Measurements from ENCODE around the gene RTL5.
"Not testable (repeated sequence)": the region's sequence is repeated elsewhere in the genome, so short reads cannot be mapped to it uniquely, and the experiment has no call there.

The RTL5 gene

DNA sequence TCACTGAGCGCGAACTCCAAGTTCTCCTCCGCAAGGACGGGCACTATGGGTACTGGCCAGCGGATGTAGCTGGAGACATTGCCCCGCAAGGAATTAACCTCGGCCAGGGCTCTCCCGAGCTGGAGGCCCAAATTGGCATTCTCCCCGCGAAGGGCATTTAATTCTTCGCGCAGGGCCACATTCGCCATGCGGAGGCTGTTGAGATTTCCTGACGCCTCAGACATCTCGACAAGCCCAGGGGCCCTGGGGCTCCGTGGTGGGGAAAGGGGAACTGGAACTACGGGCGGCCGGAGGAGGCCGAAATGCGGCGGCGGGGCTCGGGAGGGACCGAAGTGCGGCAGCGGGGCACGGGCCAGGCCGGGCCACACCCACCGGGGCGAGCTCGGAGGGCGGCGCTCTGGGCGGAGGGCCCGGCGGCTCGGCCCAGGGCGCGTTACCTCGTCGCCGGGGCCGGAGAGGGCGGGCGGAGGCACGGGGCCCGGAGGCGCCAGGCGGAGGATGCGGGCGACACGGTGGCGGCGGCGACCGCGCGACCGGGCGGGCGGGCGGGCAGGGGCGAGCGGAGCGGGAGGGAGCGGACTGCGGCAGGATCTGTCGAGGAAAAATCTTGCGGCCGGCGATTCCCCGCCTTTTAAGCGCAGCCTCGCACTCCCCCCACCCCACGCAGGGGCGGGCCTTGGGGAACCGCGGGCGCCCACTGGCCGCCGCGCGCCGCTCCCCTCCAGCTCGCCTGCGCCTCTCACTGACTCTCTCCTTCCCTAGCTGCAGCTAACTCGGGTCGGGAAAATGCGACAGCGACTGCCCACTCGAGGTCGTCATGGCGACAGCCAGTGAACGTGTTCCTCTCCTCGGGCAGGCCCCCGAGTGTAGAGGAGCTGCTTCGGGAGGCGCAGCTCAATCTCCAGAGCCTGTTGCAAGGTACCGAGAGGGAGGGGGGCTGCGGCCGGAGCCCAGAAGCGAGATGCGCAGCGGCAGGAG, at the start of gene RTL5:
TSS of gene RTL5 (minus strand) at position 599 of the 978 bp plus-strand sequence.
- DNase-seq (ENCODE audit: low spot score), result peak; percentile 45

DNA sequence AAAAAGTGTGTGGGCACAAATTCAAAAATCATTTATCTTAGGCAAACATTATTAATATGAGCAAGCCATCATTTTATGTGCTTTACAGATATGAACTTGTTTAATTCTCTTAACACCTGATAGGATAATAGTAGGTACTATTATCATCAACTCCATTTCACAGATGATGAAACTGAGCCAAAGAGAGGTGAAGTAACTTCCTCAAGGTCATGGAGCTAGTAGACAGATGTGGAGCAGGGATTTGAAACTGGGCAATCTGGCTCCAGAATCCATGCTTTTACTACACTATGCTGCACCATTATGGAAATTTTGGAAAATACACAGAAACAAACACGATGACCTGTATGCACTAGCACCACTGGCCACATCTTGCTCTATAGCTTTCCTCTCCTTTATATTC, 48.8 kb upstream of the RTL5 start:
- no peak for DNase-seq (ENCODE audit: low spot score)

DNA sequence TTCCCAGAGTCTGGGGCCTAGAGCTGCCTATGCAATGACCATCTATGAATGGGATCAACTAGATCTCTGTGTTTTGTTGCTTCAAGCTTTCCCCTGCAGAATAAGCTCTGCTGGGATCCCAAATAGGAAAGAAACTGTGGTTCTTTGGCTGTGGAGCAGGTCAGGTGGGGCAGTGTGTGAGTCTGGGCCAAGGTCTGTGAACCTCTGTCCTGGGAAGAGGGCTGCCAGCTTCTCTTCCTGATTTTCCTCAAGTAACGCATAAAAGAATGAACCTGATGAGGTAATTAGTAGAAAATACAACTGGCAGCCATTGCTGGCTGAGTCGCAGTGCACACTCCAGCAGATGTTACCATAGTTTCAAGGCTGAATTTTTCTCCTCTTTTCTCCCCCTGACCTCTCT, 45.3 kb upstream of the RTL5 start:
- no peak for DNase-seq (ENCODE audit: low spot score)

DNA sequence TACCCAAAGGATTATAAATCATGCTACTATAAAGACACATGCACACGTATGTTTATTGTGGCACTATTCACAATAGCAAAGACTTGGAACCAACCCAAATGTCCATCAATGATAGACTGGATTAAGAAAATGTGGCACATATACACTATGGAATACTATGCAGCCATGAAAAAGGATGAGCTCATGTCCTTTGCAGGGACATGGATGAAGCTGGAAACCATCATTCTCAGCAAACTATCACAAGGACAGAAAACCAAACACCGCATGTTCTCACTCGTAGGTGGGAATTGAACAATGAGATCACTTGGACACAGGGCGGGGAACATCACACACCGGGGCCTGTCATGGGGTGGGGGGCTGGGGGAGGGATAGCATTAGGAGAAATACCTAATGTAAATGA, 44.6 kb upstream of the RTL5 start:
- DNase-seq (ENCODE audit: low spot score), result not testable (repeated sequence)

DNA sequence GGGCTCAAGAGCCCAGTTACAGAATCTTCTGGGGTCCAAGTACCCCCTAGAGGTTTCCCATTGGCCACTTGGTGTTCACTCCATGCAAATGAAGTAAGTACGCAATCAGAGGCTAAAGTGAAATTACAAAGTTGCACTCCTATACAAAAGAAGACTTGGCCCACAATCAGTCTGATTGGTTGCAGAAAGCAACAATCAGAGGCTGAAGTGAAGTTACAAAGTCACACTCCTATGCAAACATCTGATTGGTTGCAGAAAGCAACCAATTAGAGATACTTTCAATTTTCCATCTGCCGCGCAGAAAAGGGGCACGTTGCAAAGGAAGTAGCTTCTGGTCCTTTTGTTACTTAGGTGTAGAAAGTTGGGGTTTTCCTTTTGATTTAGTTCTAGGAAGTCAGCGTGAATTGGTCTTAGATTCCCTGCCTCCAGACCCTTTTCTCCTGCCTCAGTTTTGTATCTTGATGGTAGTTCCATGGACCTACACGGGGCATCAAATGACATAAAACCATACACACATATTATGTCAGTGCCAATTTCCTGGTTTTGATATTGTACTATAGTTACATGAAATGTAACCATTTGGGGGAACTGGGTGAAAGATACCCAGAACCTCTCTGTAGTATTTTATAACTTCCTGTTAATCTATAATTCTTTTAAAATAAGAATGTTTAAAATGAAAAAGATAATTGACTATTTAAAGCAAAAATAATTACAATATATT, 37.5 kb upstream of the RTL5 start:
- DNase-seq (ENCODE audit: low spot score), result no peak

DNA sequence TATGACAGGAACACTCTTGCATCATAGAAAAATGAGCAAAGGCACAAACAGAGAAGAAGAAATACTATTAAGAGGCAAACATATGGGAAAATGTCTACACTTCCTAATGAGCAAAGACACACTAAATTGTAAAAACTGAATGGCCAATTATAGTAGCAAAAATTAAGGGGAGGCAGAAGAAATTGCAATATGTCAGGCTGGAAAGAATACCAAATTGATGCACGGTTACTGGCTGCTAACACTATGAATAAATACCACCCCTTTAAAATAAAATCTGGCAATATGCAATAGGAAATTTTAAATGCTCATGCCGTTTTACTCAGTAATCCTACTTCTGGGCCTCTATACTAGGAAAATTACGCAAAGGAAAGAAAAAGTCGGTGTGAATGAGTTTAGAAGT, 33.8 kb upstream of the RTL5 start:
- no peak for DNase-seq (ENCODE audit: low spot score)

DNA sequence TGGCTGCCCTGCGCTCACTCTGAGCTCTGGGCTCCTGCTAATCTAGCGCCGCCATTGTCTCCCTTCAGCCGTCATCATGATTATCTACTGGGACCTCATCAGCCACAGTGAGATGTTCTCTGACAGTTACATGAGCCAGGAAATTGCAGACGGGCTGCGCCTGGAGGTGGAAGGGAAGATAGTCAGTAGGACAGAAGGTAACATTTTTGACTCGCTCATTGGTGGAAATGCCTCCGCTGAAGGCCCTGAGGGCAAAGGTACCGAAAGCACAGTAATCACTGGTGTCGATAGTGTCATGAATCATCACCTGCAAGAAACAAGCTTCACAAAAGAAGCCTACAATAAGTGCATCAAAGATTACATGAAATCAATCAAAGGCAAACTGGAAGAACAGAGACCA, 28.1 kb upstream of the RTL5 start:
- DNase-seq (ENCODE audit: low spot score), result no peak

DNA sequence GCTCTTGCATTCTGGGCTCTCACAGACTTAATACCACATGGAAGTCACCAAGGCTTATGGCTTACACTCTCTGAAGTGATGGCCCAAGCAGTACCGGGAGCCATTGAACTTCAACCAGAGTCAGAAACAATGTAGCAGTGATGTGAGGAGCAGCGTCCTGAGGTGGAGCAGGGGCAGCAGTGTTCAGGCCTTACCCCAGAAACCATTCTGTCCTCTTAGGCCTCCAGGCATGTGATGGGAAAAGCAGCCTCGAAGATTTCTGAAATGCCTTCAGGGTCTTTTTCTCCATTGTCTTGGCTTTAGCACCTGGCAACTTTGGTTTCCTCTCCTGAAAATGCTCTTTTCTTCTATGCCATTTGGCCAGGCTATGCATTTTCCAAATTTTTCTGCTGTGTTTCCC, 27.1 kb upstream of the RTL5 start:
- DNase-seq (ENCODE audit: low spot score), result no peak

DNA sequence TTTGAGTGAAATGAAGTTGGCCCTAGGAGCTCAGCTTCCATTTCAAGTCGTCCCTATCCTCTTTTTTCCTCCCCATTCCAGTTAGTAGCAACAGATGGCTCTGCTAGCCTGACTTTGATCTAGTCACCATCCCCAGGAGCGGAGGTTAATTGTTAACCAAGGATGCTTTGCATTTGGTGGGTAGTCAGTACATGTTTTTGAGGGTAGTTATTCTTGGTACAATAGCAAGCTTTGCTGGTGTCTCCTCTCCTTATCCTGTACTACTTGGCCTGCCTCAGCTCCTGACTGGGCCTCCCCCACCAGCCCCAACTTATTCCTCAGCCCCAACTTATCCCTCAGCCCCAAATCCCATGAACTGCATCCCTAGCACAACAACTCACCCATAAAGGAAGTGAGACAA, 14.8 kb upstream of the RTL5 start:
- no peak for DNase-seq (ENCODE audit: low spot score)

DNA sequence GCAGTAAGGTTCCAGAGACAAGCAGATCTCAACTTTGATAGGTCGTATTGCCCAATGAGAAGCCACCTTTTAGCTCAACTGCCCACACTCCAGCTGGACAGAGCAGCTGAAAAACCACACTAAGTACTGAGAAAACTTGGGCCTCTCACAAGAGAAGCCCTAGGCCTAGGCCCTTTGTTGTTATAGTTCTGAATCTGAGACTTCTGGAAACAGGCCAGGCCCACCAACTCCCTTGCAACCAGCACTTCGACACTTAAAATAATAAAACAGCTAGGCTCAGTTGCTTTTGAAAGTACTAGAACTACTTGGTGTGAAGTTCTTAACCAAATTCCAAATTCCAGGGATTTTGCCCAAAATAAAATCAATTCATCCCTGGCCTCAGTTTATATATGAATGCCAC, 13.5 kb upstream of the RTL5 start:
- DNase-seq (ENCODE audit: low spot score), result no peak

DNA sequence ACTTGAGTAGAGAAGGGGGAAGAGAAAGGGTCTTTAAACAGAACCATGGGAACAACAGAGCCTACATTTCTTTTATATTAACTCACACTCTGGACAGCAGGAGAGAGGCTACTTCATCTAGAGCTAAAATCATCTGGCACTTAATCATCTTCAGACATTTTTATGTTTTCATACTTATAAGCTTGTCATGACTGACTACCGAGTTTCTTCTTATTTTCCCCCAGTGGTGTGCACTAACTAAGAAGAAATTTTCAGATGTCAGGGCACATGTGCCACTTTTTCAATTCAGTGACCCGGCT, 11.8 kb upstream of the RTL5 start:
- DNase-seq (ENCODE audit: low spot score), result no peak

DNA sequence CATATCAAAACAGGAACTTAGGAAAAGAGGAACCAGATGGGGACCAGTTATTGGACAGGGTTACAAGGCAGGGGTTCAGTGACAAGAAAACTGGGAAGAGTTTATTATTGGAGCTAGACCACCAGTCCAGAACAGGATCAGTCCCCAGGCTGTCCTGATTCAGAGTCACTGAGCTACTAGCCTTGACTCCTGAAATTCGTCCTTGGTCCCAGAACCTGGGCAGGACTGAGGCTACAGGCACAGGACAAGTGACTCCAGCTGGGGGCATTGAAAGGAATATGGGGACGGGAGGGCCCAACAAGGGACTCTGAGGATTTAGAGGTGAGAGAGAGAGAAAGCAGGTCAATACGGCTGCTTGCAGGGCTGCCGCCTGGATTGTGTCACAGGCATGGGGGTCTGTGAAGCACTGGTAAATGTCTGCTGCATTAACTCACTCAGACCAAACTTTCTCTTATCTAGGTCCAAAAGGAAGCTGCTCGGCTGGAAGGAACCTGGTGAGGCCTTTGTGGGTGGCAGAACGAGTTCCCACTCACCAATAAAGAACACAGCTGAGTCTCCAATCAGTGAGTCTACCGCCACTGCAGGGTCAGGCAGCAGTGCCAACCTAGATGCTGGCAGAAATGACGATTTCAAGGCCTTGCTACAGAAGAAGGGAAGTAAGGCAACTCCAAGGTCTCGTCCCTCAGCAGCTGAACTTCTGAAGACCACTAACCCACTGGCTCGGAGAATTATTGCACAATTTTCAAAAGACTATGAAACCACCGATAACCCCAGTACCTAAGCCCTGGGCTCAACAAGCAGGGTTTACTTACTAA, 11.3 kb upstream of the RTL5 start:
- DNase-seq (ENCODE audit: low spot score), result no peak

DNA sequence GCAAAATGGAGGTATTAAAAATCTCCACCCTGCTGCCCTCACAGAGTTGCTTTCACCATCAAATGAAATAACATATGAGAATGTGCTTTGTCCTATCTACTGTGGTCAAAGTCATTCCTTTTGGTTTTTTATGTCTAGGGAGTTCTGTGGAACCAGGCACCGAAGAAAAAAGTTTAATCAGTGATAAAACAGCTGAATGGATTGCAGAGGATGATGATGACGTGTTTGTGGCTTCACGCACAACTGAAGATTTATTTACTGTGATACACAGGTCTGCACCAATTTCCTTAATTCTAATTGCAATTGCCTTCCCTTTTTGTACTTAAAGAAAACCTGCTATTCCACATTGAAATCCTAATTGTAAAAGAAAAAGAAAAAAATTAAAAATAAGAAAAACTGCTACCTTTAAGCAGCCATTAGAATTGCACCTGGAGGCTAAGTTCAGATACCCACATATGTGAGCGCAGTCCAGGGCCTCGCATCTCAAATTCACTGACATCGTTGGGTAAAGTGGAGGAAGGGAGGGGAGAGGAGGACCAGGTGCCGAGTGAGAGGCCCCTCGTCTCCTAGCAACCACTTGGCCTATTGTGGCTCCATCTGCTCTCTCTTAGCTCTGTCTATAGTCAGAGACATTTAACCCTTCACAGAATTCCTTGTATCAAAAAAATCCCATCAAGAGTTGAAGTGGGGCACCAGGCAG, 10.5 kb upstream of the RTL5 start:
- no peak for DNase-seq (ENCODE audit: low spot score)

DNA sequence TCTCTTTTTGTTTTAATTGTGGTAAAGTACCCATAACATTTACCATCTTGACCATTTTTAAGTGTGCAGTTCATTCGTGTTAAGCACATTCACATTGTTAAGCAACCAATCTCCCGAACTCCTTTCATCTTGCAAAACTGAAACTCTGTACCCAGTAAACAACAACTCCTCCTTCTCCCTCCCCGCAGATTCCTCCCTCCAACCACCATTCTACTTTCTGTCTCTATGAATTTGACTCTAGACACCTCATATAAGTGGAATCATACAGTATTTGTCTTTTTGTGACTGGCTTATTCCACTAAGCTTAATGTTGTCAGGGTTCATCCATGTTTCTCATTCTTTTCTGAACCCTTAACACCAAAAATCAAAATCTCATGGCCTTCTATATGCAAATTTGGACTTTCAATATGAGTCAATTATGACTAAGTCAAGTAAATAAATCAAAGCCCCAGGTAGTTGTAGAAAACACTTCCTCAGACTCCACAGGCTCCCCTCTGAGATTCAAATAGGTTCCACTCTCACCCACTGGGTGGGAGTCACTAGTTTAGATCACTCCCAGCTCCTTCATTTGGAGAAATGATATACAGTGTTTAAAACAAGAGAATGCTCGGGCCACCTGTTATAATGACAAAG, 9.8 kb upstream of the RTL5 start:
- no peak for DNase-seq (ENCODE audit: low spot score)

DNA sequence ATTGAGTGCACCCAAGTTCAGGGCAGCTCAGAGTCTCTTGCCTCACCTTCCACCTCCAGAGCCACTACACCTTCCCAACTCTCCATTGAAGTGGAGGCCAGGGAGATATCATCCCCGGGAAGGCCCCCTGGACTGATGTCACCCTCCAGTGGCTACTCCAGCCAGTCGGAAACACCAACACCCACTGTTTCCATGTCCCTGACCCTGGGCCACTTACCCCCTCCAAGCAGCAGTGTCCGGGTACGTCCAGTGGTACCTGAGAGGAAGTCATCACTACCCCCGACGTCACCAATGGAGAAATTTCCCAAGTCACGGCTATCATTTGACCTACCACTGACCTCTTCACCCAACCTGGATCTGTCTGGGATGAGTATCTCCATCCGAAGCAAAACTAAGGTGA, 7.8 kb upstream of the RTL5 start:
- no peak for DNase-seq (ENCODE audit: low spot score)

DNA sequence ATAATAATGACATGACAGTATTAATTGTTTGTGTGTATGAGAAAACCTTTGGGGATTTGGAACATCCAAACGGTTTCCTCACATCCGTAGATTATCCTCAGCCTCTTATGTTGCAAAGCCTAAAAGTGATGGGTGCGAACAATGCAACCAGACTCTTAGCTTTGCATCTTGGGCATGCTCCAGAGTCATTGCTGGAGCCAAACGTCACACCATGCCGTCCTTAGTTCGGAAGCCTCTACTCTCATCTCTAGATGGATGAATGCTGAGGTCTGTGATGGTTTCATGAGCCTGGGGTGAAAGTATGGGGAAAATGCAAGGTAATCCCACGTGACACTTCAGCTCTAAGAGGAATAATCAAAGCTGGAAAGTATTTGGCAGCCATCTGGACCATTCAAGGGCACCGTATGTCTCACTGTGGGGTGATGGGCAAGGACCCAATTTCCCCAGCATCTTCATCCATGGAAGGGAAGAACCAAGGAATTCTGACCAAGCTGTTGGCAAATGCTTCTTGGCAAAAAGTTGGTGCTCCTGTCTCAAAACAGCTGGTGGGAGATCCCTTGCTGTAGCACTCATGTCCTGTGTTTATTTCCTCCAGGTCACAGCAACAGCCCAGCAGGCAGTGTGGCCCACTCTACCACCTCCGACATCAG, 6.3 kb upstream of the RTL5 start:
- no peak for DNase-seq (ENCODE audit: low spot score)

DNA sequence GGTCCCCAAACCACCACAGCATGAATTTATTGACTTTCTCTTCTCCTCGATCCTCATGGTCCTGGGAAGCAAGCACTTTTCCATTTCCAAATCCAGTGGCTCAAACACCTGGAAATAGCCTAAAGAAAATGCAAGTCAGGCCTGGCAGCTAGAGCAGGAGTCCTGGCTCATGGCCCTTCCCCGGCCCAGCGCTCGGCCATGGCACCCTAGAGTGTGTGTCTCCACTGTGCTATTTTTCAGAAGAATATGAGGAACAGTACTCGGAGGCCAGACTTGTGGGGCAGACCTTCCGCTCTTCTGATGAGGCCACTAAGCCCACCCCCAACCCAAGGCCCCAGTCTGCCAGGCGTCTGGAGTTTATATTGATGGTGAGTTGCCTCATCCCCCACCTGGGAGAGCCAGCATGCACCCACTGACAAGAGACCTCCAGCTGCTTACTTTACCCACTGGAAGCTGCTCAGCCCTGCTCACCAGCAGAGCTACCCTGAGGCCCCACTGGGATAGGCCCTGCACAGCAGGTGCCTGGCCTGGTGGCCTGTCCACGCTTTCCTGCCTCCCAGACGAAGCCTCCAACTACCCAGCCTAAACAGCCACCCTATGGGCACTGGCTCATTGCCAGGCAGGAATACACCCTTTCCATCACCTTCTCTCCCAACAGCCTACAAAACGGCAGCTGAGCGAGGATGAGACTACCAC, 2.3 kb upstream of the RTL5 start:
- no peak for DNase-seq (ENCODE audit: low spot score)

DNA sequence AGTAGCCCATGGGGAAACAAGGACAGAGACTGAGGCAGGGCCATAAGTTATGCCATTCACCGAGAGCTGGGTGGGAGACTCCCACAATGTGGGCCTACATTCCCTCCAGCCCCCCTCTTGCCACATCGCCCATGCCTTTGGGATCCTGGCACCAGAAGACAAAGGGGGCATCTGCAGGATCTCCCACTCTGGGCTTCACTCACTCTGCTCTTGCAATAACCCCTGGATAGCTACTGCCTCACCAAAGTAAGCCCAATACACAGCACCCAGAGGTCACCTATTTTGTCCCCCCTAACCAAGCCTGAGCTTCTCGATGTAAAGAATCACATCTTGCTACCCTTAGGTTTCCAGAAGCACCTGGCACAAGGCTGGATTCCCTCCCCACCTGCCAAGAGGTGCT, 741 bp upstream of the RTL5 start:
- DNase-seq (ENCODE audit: low spot score), result no peak

DNA sequence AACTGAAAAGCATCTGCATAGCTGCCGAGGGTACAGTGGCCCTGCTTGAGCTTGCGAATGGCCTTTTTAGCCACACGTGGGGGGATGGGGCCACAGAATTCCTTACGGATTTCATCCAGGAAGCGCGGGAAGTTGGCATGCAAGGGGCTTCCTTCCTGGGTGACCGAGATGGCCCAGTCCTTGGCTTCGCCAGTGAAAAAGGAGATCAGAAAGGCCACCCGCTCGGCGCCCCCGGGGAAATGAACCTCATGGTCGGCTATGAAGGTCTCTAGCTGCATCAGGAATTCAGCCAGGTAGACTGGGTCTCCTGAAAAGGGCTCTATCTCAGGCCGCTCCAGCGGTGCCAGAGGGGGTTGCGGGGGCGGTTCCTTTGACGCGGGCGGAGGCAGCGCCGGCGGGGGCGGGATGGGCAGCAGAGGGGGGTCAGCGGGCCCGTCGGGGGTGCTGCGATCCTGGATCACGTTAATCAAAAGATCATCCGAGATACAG, 909 bp downstream of the RTL5 start:
- DNase-seq (ENCODE audit: low spot score), result no peak

DNA sequence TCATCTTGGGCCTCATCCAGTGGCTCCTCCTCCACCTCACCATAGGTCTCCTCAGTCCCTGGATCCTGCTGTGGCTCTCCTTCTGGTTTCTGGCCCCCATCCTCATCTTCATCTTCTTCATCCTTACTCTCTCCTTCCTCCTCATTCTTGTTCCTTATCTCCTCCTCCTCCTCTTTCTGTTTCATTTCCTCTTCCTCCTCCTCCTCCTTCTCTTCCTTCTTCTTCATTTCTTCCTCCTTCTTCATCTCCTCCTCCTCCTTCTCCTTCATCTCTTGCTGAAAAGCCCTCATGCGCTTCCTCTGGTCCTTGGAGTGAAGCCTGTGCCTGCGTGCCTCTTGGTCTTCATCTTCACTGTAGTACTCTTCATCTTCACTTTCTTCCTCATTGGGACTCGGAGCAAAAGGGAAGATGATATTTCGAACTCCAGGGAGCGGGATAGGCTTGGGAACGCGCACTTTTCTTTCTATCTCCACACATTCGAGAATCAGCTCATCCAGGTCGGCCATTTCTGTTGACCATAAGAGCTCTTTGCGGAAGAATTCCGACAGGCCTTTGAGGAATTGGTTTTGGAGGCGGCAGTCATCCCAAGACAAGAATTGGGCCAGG, 1.5 kb downstream of the RTL5 start:
- DNase-seq (ENCODE audit: low spot score), result no peak
